Glutamatergic neuron (in vitro differentiated cells): Measurements from ENCODE around the gene VEPH1. TPM values are rescaled to one million over a fixed set of nuclear protein-coding genes. Genes with fewer than 3 reads are reported as not detected.
A peak's percentile ranks its signal among the peaks of the same experiment; 100 is the strongest.

Experiments used
- DNase-seq: peaks from one replicate; pipeline ENCODE4 v3.0.0; 2022
- H3K27ac Mint-ChIP-seq: one replicate; pipeline ENCODE4 v1.8.0; 2020; ENCODE audit warnings: mild to moderate bottlenecking, mixed read lengths, inconsistent platforms; ENCODE audit not compliant: unreplicated experiment
- H3K27me3 Mint-ChIP-seq: one replicate; pipeline ENCODE4 v1.8.0; 2020; ENCODE audit warnings: mild to moderate bottlenecking, moderate library complexity, mixed read lengths, inconsistent platforms; ENCODE audit not compliant: unreplicated experiment
- H3K36me3 Mint-ChIP-seq: one replicate; pipeline ENCODE4 v1.8.0; 2020; ENCODE audit warnings: mild to moderate bottlenecking, mixed read lengths, inconsistent platforms; ENCODE audit not compliant: unreplicated experiment
- H3K4me1 Mint-ChIP-seq: one replicate; pipeline ENCODE4 v1.8.0; 2020; ENCODE audit warnings: mild to moderate bottlenecking, low read depth, mixed read lengths, inconsistent platforms; ENCODE audit not compliant: unreplicated experiment
- H3K4me3 Mint-ChIP-seq: one replicate; pipeline ENCODE4 v1.8.0; 2020; ENCODE audit warnings: mild to moderate bottlenecking, mixed read lengths, inconsistent platforms; ENCODE audit not compliant: unreplicated experiment
- H3K9me3 Mint-ChIP-seq: one replicate; pipeline ENCODE4 v1.8.0; 2020; ENCODE audit warnings: mild to moderate bottlenecking, moderate library complexity, mixed read lengths, inconsistent platforms; ENCODE audit not compliant: unreplicated experiment
- CTCF ChIP-seq: fragments of 200-600 bp; sonication (generic); IDR thresholded peaks from one replicate; pipeline ENCODE4 v1.5.0; 2021; ENCODE audit not compliant: partially characterized antibody, unreplicated experiment
- total RNA-seq: library from RNA; stranded (reverse); fragmentation: NEBNext Ultra II Directional; extraction: Animal tissue kit (Norgen Biotek cat#: 25700); gene quantifications from one replicate; pipeline ENCODE4 v1.2.1, GENCODE V29; 2021; ENCODE audit not compliant: unreplicated experiment

Gene VEPH1
- total RNA-seq, 1 donor from 2014 or later, result 9.3 TPM

- peaks cover 2% of the 10 kb centered on the region for H3K9me3 Mint-ChIP-seq
- H3K36me3 Mint-ChIP-seq, result no peaks in the 10 kb centered on the region
- no peak for DNase-seq
- H3K27me3 Mint-ChIP-seq, result no peaks in the 10 kb centered on the region
- no peaks in the 10 kb centered on the region for H3K4me1 Mint-ChIP-seq
- no peak for TF ChIP-seq CTCF
- no peak overlapping the region for H3K27ac Mint-ChIP-seq
- H3K4me3 Mint-ChIP-seq, result no peak overlapping the region
These were observed 5.2 kb upstream of the VEPH1 start for GRCh38 chr3:157508461-157508860.

DNA sequence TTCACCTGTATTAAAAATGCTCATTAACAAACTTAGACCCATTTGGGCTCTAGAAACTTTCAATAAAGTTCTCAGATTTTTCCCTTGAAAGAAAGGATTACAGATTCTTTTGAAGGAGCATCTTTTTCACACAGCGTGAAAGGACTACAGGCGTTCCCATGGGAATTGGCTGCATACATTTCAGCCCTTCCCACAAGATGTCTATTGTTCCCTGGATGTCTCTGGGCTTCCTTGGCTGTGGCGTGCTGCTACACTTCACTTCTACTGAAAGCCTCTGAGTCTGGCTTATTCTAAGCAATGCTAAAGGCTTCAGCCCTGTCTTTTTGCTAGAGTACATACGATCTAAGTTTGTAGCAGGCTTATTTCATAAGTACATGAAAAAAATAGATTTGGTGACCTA is 1.4 kb downstream of the VEPH1 start:
- H3K36me3 Mint-ChIP-seq, result no peaks in the 10 kb centered on the region
- peaks cover 10% of the 10 kb centered on the region for H3K4me1 Mint-ChIP-seq
- no peaks in the 10 kb centered on the region for H3K27me3 Mint-ChIP-seq
- no peak overlapping the region for H3K4me3 Mint-ChIP-seq
- H3K9me3 Mint-ChIP-seq, result peaks cover 4% of the 10 kb centered on the region
- DNase-seq, result peak; percentile 25
- no peak for TF ChIP-seq CTCF
- no peak overlapping the region for H3K27ac Mint-ChIP-seq

DNA sequence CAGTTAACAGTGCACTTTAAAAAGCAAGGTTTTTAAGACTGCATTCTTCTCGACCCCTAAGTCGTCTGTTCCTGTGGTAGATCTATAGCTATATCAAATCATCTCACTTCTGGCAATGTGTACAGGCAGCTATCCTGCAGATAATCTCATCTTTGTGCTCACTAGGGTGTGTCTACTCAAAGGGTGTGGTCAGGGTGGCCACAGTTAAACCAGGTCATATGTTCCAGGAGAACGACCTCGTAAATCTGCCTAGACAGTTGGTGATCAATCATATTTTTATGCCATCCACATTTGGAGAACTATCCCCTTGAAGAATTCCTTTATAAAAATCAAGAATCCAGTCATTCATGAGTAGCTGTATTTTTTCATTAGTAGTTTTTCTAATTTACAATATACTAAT is 3.0 kb downstream of the VEPH1 start:
- H3K4me3 Mint-ChIP-seq, result peak overlapping the region; percentile 3
- peaks cover 10% of the 10 kb centered on the region for H3K4me1 Mint-ChIP-seq
- peaks cover 4% of the 10 kb centered on the region for H3K9me3 Mint-ChIP-seq
- TF ChIP-seq CTCF, result no peak
- H3K36me3 Mint-ChIP-seq, result no peaks in the 10 kb centered on the region
- no peaks in the 10 kb centered on the region for H3K27me3 Mint-ChIP-seq
- no peak for DNase-seq
- no peak overlapping the region for H3K27ac Mint-ChIP-seq

GRCh38 chr3:157499342-157499963 is 3.8 kb downstream of the VEPH1 start:
- no peak overlapping the region for H3K27ac Mint-ChIP-seq

GRCh38 chr3:157498371-157498770 is 4.8 kb downstream of the VEPH1 start:
- Mint-ChIP-seq H3K27me3 (no peaks in the 10 kb centered on the region), H3K4me3 (no peak overlapping the region), H3K4me1 (peaks cover 14% of the 10 kb centered on the region), H3K27ac (no peak overlapping the region), H3K9me3 (peaks cover 5% of the 10 kb centered on the region), H3K36me3 (no peaks in the 10 kb centered on the region)
- DNase-seq, result no peak
- TF ChIP-seq CTCF, result no peak

More at GRCh38 chr3:157499342-157499963, 3.8 kb downstream of the VEPH1 start:
- DNase-seq, result peak; percentile 14
- Mint-ChIP-seq H3K4me1 (peaks cover 10% of the 10 kb centered on the region), H3K9me3 (peaks cover 4% of the 10 kb centered on the region), H3K4me3 (peak overlapping the region; percentile 48), H3K27me3 (no peaks in the 10 kb centered on the region), H3K36me3 (no peaks in the 10 kb centered on the region)
- TF ChIP-seq CTCF, result no peak
